GM06990 (cell line): ENCODE results near the gene SRGN.

ENCODE experiments used
- DNase-seq: peaks from one replicate; pipeline ENCODE4 v3.0.0-alpha.2; 2011; ENCODE audit not compliant: insufficient read length; ENCODE audit errors: extremely low read depth
- H3K27me3 ChIP-seq: replicated peaks from 2 replicates; pipeline ENCODE4 v1.6.0; 2011; ENCODE audit warnings: low read length; ENCODE audit not compliant: control insufficient read depth, insufficient read depth
- H3K36me3 ChIP-seq: 2 replicates; pipeline ENCODE4 v1.5.1; 2011; ENCODE audit warnings: low read length; ENCODE audit not compliant: control insufficient read depth, insufficient read depth
- H3K4me3 ChIP-seq: replicated peaks from 2 replicates; pipeline ENCODE4 v1.5.1; 2011; ENCODE audit warnings: low read depth, mild to moderate bottlenecking, control low read depth, low read length
- CTCF ChIP-seq: IDR thresholded peaks from 2 replicates; pipeline ENCODE4 v1.5.1; 2011; ENCODE audit warnings: low read length, control low read depth, mild to moderate bottlenecking, inconsistent platforms; ENCODE audit not compliant: insufficient read depth, poor library complexity, severe bottlenecking

Gene SRGN

DNA sequence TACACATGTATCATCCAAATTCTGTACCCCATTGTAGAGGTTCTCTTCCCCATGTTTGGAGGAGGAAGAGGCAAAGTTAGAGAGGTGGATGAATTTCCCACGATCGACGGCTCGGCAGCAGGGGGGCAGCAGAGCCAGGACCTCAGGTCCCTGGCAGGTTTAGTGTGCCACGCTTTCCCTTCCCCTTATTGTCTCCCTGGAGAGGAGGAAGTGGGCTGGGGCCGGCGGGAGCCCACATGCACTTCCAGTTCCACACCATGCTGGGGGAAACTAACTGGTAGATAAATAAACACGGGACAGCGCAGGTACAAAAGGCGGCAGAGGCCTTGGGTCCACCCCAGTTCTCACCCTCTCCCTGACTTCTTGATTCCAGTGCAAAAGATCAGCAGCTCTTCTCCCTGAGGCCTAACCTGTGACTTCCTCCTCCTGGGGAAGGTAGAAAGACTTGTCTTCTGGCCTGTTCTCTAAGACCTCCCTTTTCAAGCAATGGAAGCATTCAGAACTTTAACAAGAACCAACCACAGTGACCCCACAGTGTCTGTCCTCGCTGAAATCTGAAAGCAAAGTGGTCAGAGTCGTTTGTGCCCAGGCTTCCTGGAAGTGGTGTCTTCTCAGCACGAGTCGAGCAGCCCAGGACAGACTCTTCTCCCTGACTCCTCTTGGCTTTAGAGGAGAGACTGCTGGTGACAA lies 30.5 kb upstream of the SRGN start:
- peak; percentile 48 for DNase-seq
- no peaks in the 10 kb centered on the region for H3K36me3 ChIP-seq
- TF ChIP-seq CTCF, result no peak
- no peak overlapping the region for H3K4me3 ChIP-seq
- H3K27me3 ChIP-seq, result no peaks in the 10 kb centered on the region

GRCh38 chr10:69057951-69058297 lies 30.0 kb upstream of the SRGN start:
- DNase-seq, result no peak

GRCh38 chr10:69060127-69060798 lies 27.6 kb upstream of the SRGN start:
- TF ChIP-seq CTCF, result no peak
- Histone ChIP-seq H3K27me3 (no peaks in the 10 kb centered on the region), H3K36me3 (no peaks in the 10 kb centered on the region), H3K4me3 (no peak overlapping the region)
- no peak for DNase-seq

More at GRCh38 chr10:69057951-69058297, 30.0 kb upstream of the SRGN start:
- no peaks in the 10 kb centered on the region for H3K36me3 ChIP-seq
- TF ChIP-seq CTCF, result no peak
- H3K4me3 ChIP-seq, result no peak overlapping the region
- no peaks in the 10 kb centered on the region for H3K27me3 ChIP-seq

DNA sequence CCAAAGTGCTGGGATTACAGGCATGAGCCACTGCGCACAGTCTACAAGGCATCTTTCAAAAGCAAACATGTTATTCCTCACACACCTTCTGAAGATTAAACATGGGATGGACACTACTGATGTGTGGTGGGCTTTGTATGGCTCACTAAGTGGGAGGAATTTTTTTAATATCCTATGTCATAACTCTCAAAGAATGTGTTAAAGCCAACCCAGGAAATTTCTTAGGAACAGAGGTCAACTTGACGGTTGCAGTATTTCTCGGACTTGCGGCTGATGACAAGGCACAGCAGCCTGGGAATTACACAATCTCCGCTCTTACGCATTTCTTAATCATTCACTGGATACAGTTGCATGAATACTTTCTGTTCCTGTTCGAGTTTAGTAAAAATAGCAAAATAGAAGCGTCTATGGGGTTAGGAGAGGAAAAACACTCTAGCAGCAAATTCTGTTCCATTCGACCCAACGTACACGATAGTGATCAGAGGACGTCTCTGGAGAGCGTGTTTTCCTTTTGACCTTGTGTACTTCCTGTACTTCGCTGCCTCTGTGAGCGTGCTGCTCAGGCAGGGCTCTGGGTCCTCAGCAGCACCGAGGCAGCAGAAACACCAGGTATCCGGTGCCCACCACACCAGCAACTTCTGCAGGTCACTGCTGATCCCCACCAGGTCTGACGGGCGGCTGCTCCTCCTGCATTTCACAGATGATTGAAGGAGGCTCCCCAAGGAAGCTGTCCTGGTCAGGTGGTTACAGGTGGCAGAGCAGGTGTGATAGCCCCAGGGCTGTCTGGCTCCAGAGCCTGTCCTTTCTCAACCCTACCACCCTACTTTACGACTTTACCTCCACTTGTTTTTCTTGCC lies 26.4 kb upstream of the SRGN start:
- Histone ChIP-seq H3K36me3 (no peaks in the 10 kb centered on the region), H3K4me3 (peak overlapping the region; percentile 33), H3K27me3 (no peaks in the 10 kb centered on the region)
- DNase-seq, result peak; percentile 55
- TF ChIP-seq CTCF, result no peak

GRCh38 chr10:69062901-69063300 lies 25.0 kb upstream of the SRGN start:
- no peaks in the 10 kb centered on the region for H3K27me3 ChIP-seq

More at GRCh38 chr10:69062901-69063300, 25.0 kb upstream of the SRGN start:
- H3K36me3 ChIP-seq, result no peaks in the 10 kb centered on the region
- H3K4me3 ChIP-seq, result no peak overlapping the region
- no peak for DNase-seq
- TF ChIP-seq CTCF, result no peak
